HepG2 (cell line): ENCODE data around the gene MARCHF2.

Source experiments
- CBX5 ChIP-seq: sonication (generic); formaldehyde crosslinking; IDR thresholded peaks from 2 replicates; pipeline ENCODE4 v1.4.0; 2020; ENCODE audit warnings: missing genetic modification reagents, borderline replicate concordance
- CTCF ChIP-seq: sonication (generic); formaldehyde crosslinking; IDR thresholded peaks from 2 replicates; pipeline ENCODE4 v1.5.0; 2020; ENCODE audit warnings: mild to moderate bottlenecking, missing genetic modification reagents, moderate library complexity
- NFIC ChIP-seq: IDR thresholded peaks from 2 replicates; pipeline ENCODE4 v1.6.1; 2012; ENCODE audit warnings: mild to moderate bottlenecking, low read length, inconsistent platforms
- NR2F2 ChIP-seq: IDR thresholded peaks from 2 replicates; pipeline ENCODE4 v1.6.1; 2012; ENCODE audit warnings: low read depth, inconsistent platforms, borderline replicate concordance
- NR3C1 ChIP-seq: sonication (generic); formaldehyde crosslinking; IDR thresholded peaks from 2 replicates; pipeline ENCODE4 v1.4.0; 2020; ENCODE audit warnings: missing genetic modification reagents
- SMARCC2 ChIP-seq: fragments of 450-650 bp; IDR thresholded peaks from 2 replicates; pipeline ENCODE4 v1.6.1; 2017; ENCODE audit warnings: antibody characterized with exemption, mild to moderate bottlenecking
- U2AF2 ChIP-seq: fragments of 200-400 bp; formaldehyde crosslinking; IDR thresholded peaks from 2 replicates; pipeline ENCODE4 v1.6.1; 2017; ENCODE audit warnings: low read depth, mild to moderate bottlenecking, low read length
- YEATS4 ChIP-seq: sonication (generic); formaldehyde crosslinking; IDR thresholded peaks from 2 replicates; pipeline ENCODE4 v1.4.0; 2020; ENCODE audit warnings: missing genetic modification reagents, borderline replicate concordance
- ZNF274 ChIP-seq: sonication (generic); formaldehyde crosslinking; IDR thresholded peaks from 2 replicates; pipeline ENCODE4 v1.5.1; 2020; ENCODE audit warnings: mild to moderate bottlenecking, missing genetic modification reagents
- ZNF335 ChIP-seq: sonication (generic); formaldehyde crosslinking; IDR thresholded peaks from 2 replicates; pipeline ENCODE4 v1.4.0; 2020; ENCODE audit warnings: missing genetic modification reagents
- ZNF83 ChIP-seq: sonication (generic); formaldehyde crosslinking; IDR thresholded peaks from 2 replicates; pipeline ENCODE4 v1.4.0; 2020; ENCODE audit warnings: missing genetic modification reagents, mild to moderate bottlenecking, borderline replicate concordance

- no peak for TF ChIP-seq SMARCC2
- TF ChIP-seq CTCF (CRISPR knock-in tag), result no peak
- TF ChIP-seq NR3C1 (CRISPR knock-in tag), result no peak
- no peak for TF ChIP-seq NR2F2
- TF ChIP-seq CBX5 (CRISPR knock-in tag), result no peak
- no peak for TF ChIP-seq ZNF83
- TF ChIP-seq NFIC, result no peak
- TF ChIP-seq U2AF2, result no peak
- no peak for TF ChIP-seq ZNF274 (CRISPR knock-in tag)
- no peak for TF ChIP-seq YEATS4 (CRISPR knock-in tag)
- no peak for TF ChIP-seq ZNF335 (CRISPR knock-in tag)
Measured at GRCh38 chr19:8403820-8404109, 9.3 kb upstream of the MARCHF2 start.
